GM21717 (cell line): ENCODE results near the gene KLK6.
A peak's percentile ranks its signal among the peaks of the same experiment; 100 is the strongest.

Experiments
- ATAC-seq: cut with Tn5 transposase; IDR thresholded peaks from one replicate; pipeline ENCODE4 v1.9.1; 2021; ENCODE audit warnings: mild to moderate bottlenecking, moderate library complexity; ENCODE audit not compliant: unreplicated experiment

KLK6 gene

GRCh38 chr19:50959731-50960500 lies 9.5 kb downstream of the KLK6 start:
- ATAC-seq = no peak

GRCh38 chr19:50957587-50957986 lies 11.8 kb downstream of the KLK6 start:
- no peak for ATAC-seq

GRCh38 chr19:50952910-50953309 lies 16.5 kb downstream of the KLK6 start, which contains the start of gene KLK5:
Gene KLK5 (minus strand): TSS chr19:50953038. CDS start chr19:50952657, 381 bp downstream.
- ATAC-seq = no peak

GRCh38 chr19:50949861-50950260 lies 19.5 kb downstream of the KLK6 start:
- ATAC-seq = no peak

- no peak for ATAC-seq
These were observed 22.3 kb downstream of the KLK6 start for GRCh38 chr19:50947123-50947522.

- no peak for ATAC-seq
These were observed 24.6 kb downstream of the KLK6 start for GRCh38 chr19:50944795-50945194.

GRCh38 chr19:50943074-50943828 lies 26.1 kb downstream of the KLK6 start:
- no peak for ATAC-seq

- no peak for ATAC-seq
These were observed 29.8 kb downstream of the KLK6 start for GRCh38 chr19:50939596-50939995.

- no peak for ATAC-seq
These were observed 35.8 kb downstream of the KLK6 start for GRCh38 chr19:50933640-50934039.

- no peak for ATAC-seq
These were observed 36.7 kb downstream of the KLK6 start for GRCh38 chr19:50932690-50933083.

GRCh38 chr19:50932018-50932689 lies 37.2 kb downstream of the KLK6 start:
- no peak for ATAC-seq

GRCh38 chr19:50931023-50931422 lies 38.4 kb downstream of the KLK6 start:
- ATAC-seq = no peak

GRCh38 chr19:50928831-50929230 lies 40.6 kb downstream of the KLK6 start:
- ATAC-seq = no peak

- ATAC-seq = no peak
These were observed 43.2 kb downstream of the KLK6 start for GRCh38 chr19:50926144-50926543.

- no peak for ATAC-seq
These were observed 43.7 kb downstream of the KLK6 start for GRCh38 chr19:50925734-50926133.

- no peak for ATAC-seq
These were observed 44.8 kb downstream of the KLK6 start for GRCh38 chr19:50924586-50924985.

- ATAC-seq = peak; percentile 69
These were observed 47.0 kb downstream of the KLK6 start for GRCh38 chr19:50922317-50922853.

- no peak for ATAC-seq
These were observed 47.7 kb downstream of the KLK6 start for GRCh38 chr19:50921426-50922316.

- no peak for ATAC-seq
These were observed 53.3 kb downstream of the KLK6 start for GRCh38 chr19:50916069-50916468.
